ENCODE measurements around the gene PCDH18.

Gene PCDH18

DNA sequence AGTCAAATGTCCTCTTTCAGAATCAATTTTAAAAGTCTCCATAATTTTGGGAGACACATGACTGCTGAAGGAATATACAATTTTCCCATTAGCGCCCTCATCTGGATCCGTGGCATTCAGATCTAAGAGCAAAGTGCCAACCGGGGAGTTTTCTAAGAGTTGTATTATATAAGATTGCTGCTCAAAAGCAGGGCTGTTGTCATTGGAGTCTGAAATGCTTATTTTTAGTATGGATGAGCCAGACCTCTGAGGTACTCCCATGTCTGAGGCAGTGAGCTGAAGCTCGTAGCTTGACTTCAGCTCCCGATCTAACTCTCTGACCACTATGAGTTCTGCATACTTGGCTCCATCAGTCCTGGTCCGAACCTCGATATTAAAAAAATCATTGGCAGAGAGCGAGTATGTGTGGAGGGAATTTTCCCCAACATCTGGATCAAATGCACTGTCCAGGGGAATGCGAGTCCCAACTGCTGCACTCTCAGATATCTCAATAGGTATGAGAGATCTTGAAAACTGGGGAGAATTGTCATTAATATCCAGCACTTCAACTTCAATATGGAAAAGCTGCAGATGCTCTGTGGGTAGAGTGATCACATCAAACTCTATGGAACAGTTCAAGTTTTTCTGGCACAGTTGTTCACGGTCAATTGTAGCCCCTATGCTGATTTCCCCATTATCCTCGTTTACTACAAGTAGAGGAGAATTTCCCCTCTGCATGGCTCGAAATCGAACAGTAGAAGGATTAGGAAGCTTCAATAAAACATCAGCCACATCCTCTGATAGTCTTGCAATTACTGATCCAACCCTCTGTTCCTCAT, 917 bp downstream of the PCDH18 start:
- H3K9me2 ChIP-seq (replicated peaks; ENCODE audit: low read depth, low read length): no peaks in the 10 kb centered on the region
- no peaks in the 10 kb centered on the region for H3K36me3 ChIP-seq (ENCODE audit: insufficient read depth, low read length)
- H3K9me3 ChIP-seq (ENCODE audit: insufficient read depth, low read depth, low read length): no peaks in the 10 kb centered on the region
- H3K27me3 ChIP-seq (ENCODE audit: insufficient read depth, low read length, poor library complexity, severe bottlenecking): no peaks in the 10 kb centered on the region
- no peaks in the 10 kb centered on the region for H3F3A ChIP-seq (ENCODE audit: low read depth)
- no peaks in the 10 kb centered on the region for H3K79me2 ChIP-seq (ENCODE audit: insufficient read depth, low read length)
- H4K20me1 ChIP-seq (ENCODE audit: insufficient read depth, low read length, poor library complexity, severe bottlenecking): no peaks in the 10 kb centered on the region
- no peak overlapping the region for H3K9ac ChIP-seq (ENCODE audit: low read depth, low read length, poor library complexity, severe bottlenecking)
- H2AFZ ChIP-seq (ENCODE audit: low read length): peak overlapping the region; percentile 92
- peaks cover 37% of the 10 kb centered on the region for H3K4me1 ChIP-seq (ENCODE audit: insufficient read depth, low read length, poor library complexity, severe bottlenecking)
- peak overlapping the region; percentile 73 for H3K4me3 ChIP-seq (ENCODE audit: low read length, poor library complexity, severe bottlenecking)
- TF ChIP-seq EZH2phosphoT487 (IDR thresholded peaks at IDR 0.05; ENCODE audit: borderline replicate concordance): no peak
- TF ChIP-seq, protein P1, sequence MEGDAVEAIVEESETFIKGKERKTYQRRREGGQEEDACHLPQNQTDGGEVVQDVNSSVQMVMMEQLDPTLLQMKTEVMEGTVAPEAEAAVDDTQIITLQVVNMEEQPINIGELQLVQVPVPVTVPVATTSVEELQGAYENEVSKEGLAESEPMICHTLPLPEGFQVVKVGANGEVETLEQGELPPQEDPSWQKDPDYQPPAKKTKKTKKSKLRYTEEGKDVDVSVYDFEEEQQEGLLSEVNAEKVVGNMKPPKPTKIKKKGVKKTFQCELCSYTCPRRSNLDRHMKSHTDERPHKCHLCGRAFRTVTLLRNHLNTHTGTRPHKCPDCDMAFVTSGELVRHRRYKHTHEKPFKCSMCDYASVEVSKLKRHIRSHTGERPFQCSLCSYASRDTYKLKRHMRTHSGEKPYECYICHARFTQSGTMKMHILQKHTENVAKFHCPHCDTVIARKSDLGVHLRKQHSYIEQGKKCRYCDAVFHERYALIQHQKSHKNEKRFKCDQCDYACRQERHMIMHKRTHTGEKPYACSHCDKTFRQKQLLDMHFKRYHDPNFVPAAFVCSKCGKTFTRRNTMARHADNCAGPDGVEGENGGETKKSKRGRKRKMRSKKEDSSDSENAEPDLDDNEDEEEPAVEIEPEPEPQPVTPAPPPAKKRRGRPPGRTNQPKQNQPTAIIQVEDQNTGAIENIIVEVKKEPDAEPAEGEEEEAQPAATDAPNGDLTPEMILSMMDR (conservative IDR thresholded peaks at IDR 0.05; ENCODE audit: low read length): peak; percentile 39; the same call in 1 of the 2 replicates
- H3K4me2 ChIP-seq (ENCODE audit: low read depth, low read length, poor library complexity, severe bottlenecking): peak overlapping the region; percentile 79

GRCh38 chr4:137530176-137530575, 2.1 kb downstream of the PCDH18 start:
- Histone ChIP-seq H3K4me2 (ENCODE audit: low read depth, low read length, poor library complexity, severe bottlenecking) (no peak overlapping the region), H3K36me3 (ENCODE audit: insufficient read depth, low read length) (no peaks in the 10 kb centered on the region), H3K9ac (ENCODE audit: low read depth, low read length, poor library complexity, severe bottlenecking) (no peak overlapping the region), H3K4me3 (ENCODE audit: low read length, poor library complexity, severe bottlenecking) (no peak overlapping the region), H3K79me2 (ENCODE audit: insufficient read depth, low read length) (no peaks in the 10 kb centered on the region), H3K27me3 (ENCODE audit: insufficient read depth, low read length, poor library complexity, severe bottlenecking) (no peaks in the 10 kb centered on the region), H3K9me2 (replicated peaks; ENCODE audit: low read depth, low read length) (no peaks in the 10 kb centered on the region), H2AFZ (ENCODE audit: low read length) (no peak overlapping the region), H4K20me1 (ENCODE audit: insufficient read depth, low read length, poor library complexity, severe bottlenecking) (no peaks in the 10 kb centered on the region), H3F3A (ENCODE audit: low read depth) (no peaks in the 10 kb centered on the region), H3K4me1 (ENCODE audit: insufficient read depth, low read length, poor library complexity, severe bottlenecking) (peaks cover 26% of the 10 kb centered on the region), H3K9me3 (ENCODE audit: insufficient read depth, low read depth, low read length) (no peaks in the 10 kb centered on the region)
- TF ChIP-seq, protein P1 (conservative IDR thresholded peaks at IDR 0.05; ENCODE audit: low read length): no peak
- no peak for TF ChIP-seq EZH2phosphoT487 (IDR thresholded peaks at IDR 0.05; ENCODE audit: borderline replicate concordance)

GRCh38 chr4:137529432-137529831, 2.9 kb downstream of the PCDH18 start:
- Histone ChIP-seq H3K4me1 (ENCODE audit: insufficient read depth, low read length, poor library complexity, severe bottlenecking) (peaks cover 19% of the 10 kb centered on the region), H3F3A (ENCODE audit: low read depth) (no peaks in the 10 kb centered on the region), H3K9ac (ENCODE audit: low read depth, low read length, poor library complexity, severe bottlenecking) (no peak overlapping the region), H3K27me3 (ENCODE audit: insufficient read depth, low read length, poor library complexity, severe bottlenecking) (no peaks in the 10 kb centered on the region), H4K20me1 (ENCODE audit: insufficient read depth, low read length, poor library complexity, severe bottlenecking) (no peaks in the 10 kb centered on the region), H3K9me3 (ENCODE audit: insufficient read depth, low read depth, low read length) (no peaks in the 10 kb centered on the region), H3K9me2 (replicated peaks; ENCODE audit: low read depth, low read length) (no peaks in the 10 kb centered on the region), H3K4me3 (ENCODE audit: low read length, poor library complexity, severe bottlenecking) (no peak overlapping the region), H3K36me3 (ENCODE audit: insufficient read depth, low read length) (no peaks in the 10 kb centered on the region), H3K4me2 (ENCODE audit: low read depth, low read length, poor library complexity, severe bottlenecking) (no peak overlapping the region), H2AFZ (ENCODE audit: low read length) (no peak overlapping the region), H3K79me2 (ENCODE audit: insufficient read depth, low read length) (no peaks in the 10 kb centered on the region)
- TF ChIP-seq, protein P1 (conservative IDR thresholded peaks at IDR 0.05; ENCODE audit: low read length): no peak
- no peak for TF ChIP-seq EZH2phosphoT487 (IDR thresholded peaks at IDR 0.05; ENCODE audit: borderline replicate concordance)

All from Loucy (cell line).